SU-DHL-6 (cell line): ENCODE results near the gene NCDN.

Source experiments
- H2AFZ ChIP-seq: fragments of 200-600 bp; sonication (generic); 2 replicates; pipeline ENCODE4 v1.6.1; 2014; ENCODE audit warnings: low read depth, mild to moderate bottlenecking, moderate library complexity, mixed read lengths, antibody characterized with exemption, low read length; ENCODE audit not compliant: severe bottlenecking
- H3F3A ChIP-seq: fragments of 200-600 bp; shearing (Covaris generic); 2 replicates; pipeline ENCODE4 v1.6.0; 2016; ENCODE audit warnings: antibody characterized with exemption, mild to moderate bottlenecking; ENCODE audit not compliant: insufficient read depth
- H3K27ac ChIP-seq: fragments of 200-600 bp; sonication (generic); 2 replicates; pipeline ENCODE4 v1.5.1; 2016; ENCODE audit warnings: low read depth, mild to moderate bottlenecking, low read length, moderate library complexity, mixed read lengths
- H3K27me3 ChIP-seq: fragments of 200-600 bp; sonication (generic), shearing (Covaris generic); 2 replicates; pipeline ENCODE4 v1.6.0; 2014; ENCODE audit warnings: mild to moderate bottlenecking, low read length
- H3K36me3 ChIP-seq: fragments of 200-600 bp; sonication (generic); 2 replicates; pipeline ENCODE4 v1.6.1; 2014; ENCODE audit warnings: mild to moderate bottlenecking, low read length, mixed read lengths
- H3K4me2 ChIP-seq: fragments of 300-600, 200-600 bp; shearing (Covaris generic), sonication (generic); 2 replicates; pipeline ENCODE4 v1.6.0; 2014; ENCODE audit warnings: low read length, low read depth, mild to moderate bottlenecking; ENCODE audit not compliant: poor library complexity, severe bottlenecking
- H3K4me3 ChIP-seq: fragments of 200-600 bp; sonication (generic); 2 replicates; pipeline ENCODE4 v1.5.1; 2014; ENCODE audit warnings: antibody characterized with exemption, low read length, mild to moderate bottlenecking, mixed read lengths; ENCODE audit not compliant: insufficient read depth, poor library complexity, severe bottlenecking
- H3K79me2 ChIP-seq: fragments of 200-600 bp; sonication (generic); 2 replicates; pipeline ENCODE4 v1.6.1; 2014; ENCODE audit warnings: mild to moderate bottlenecking, low read length, moderate library complexity; ENCODE audit not compliant: insufficient read depth
- H3K9ac ChIP-seq: fragments of 200-600 bp; sonication (generic); 2 replicates; pipeline ENCODE4 v1.7.0; 2014; ENCODE audit warnings: mild to moderate bottlenecking, low read length
- H3K9me2 ChIP-seq: fragments of 200-600 bp; sonication (generic); replicated peaks from 2 replicates; pipeline ENCODE4 v1.6.1; 2014; ENCODE audit warnings: low read length; ENCODE audit not compliant: insufficient read depth
- H3K9me3 ChIP-seq: fragments of 200-600 bp; sonication (generic); 2 replicates; pipeline ENCODE4 v1.6.1; 2014; ENCODE audit warnings: low read length, mixed read lengths; ENCODE audit not compliant: insufficient read depth
- H4K20me1 ChIP-seq: fragments of 200-600 bp; sonication (generic); 2 replicates; pipeline ENCODE4 v1.6.1; 2014; ENCODE audit warnings: low read depth, mild to moderate bottlenecking, antibody characterized with exemption, low read length, moderate library complexity, mixed read lengths
- CTCF ChIP-seq: fragments of 200-600 bp; sonication (generic); IDR thresholded peaks from one replicate; pipeline ENCODE4 v1.5.1; 2017; ENCODE audit warnings: antibody characterized with exemption, mild to moderate bottlenecking, low read length, moderate library complexity; ENCODE audit not compliant: insufficient read depth, poor library complexity, severe bottlenecking
- EZH2phosphoT487 ChIP-seq: fragments of 200-600 bp; sonication (generic), shearing (Covaris generic); conservative IDR thresholded peaks from 2 replicates; pipeline ENCODE4 v1.6.1; 2018; ENCODE audit warnings: mild to moderate bottlenecking, antibody characterized with exemption, low read length, moderate library complexity, mixed read lengths

The NCDN gene

GRCh38 chr1:35592991-35593769 is 35.6 kb downstream of the NCDN start:
- Histone ChIP-seq H3K4me2 (no peak overlapping the region), H3K9me3 (no peaks in the 10 kb centered on the region), H3K9ac (no peak overlapping the region)

GRCh38 chr1:35594005-35594760 is 36.6 kb downstream of the NCDN start:
- no peak overlapping the region for H3K4me2 ChIP-seq
- no peak overlapping the region for H3K4me3 ChIP-seq
- 0 out of 2 replicates have a peak, but pooled peaks cover 2% of the 10 kb centered on the region for H3F3A ChIP-seq
- no peak overlapping the region for H3K27ac ChIP-seq
- H4K20me1 ChIP-seq, result no peaks in the 10 kb centered on the region
- H3K27me3 ChIP-seq, result no peaks in the 10 kb centered on the region
- H3K9ac ChIP-seq, result no peak overlapping the region
- H3K36me3 ChIP-seq, result no peaks in the 10 kb centered on the region
- no peak overlapping the region for H2AFZ ChIP-seq
- H3K9me2 ChIP-seq, result no peaks in the 10 kb centered on the region
- no peaks in the 10 kb centered on the region for H3K9me3 ChIP-seq
- no peaks in the 10 kb centered on the region for H3K79me2 ChIP-seq
- TF ChIP-seq CTCF, result no peak
- TF ChIP-seq EZH2phosphoT487, result no peak

More at GRCh38 chr1:35592991-35593769, 35.6 kb downstream of the NCDN start:
- TF ChIP-seq CTCF, result no peak
- TF ChIP-seq EZH2phosphoT487, result no peak
- Histone ChIP-seq H3K36me3 (no peaks in the 10 kb centered on the region), H3K27ac (no peak overlapping the region), H3K27me3 (no peaks in the 10 kb centered on the region), H3K79me2 (no peaks in the 10 kb centered on the region), H2AFZ (no peak overlapping the region), H3K9me2 (no peaks in the 10 kb centered on the region), H3K4me3 (no peak overlapping the region), H3F3A (no peaks in the 10 kb centered on the region), H4K20me1 (no peaks in the 10 kb centered on the region)

- Histone ChIP-seq H3K4me2 (no peak overlapping the region), H3K27me3 (no peaks in the 10 kb centered on the region), H3K9ac (no peak overlapping the region), H3K36me3 (no peaks in the 10 kb centered on the region), H3K27ac (no peak overlapping the region), H3K79me2 (no peaks in the 10 kb centered on the region), H3K9me2 (no peaks in the 10 kb centered on the region), H2AFZ (no peak overlapping the region), H4K20me1 (no peaks in the 10 kb centered on the region), H3K9me3 (no peaks in the 10 kb centered on the region), H3K4me3 (no peak overlapping the region), H3F3A (0 out of 2 replicates have a peak, but pooled peaks cover 4% of the 10 kb centered on the region)
- TF ChIP-seq CTCF (no peak), EZH2phosphoT487 (no peak)
These were observed 38.1 kb downstream of the NCDN start for GRCh38 chr1:35595684-35596083.
